Measurements from ENCODE around the gene CDHR3.

DNA sequence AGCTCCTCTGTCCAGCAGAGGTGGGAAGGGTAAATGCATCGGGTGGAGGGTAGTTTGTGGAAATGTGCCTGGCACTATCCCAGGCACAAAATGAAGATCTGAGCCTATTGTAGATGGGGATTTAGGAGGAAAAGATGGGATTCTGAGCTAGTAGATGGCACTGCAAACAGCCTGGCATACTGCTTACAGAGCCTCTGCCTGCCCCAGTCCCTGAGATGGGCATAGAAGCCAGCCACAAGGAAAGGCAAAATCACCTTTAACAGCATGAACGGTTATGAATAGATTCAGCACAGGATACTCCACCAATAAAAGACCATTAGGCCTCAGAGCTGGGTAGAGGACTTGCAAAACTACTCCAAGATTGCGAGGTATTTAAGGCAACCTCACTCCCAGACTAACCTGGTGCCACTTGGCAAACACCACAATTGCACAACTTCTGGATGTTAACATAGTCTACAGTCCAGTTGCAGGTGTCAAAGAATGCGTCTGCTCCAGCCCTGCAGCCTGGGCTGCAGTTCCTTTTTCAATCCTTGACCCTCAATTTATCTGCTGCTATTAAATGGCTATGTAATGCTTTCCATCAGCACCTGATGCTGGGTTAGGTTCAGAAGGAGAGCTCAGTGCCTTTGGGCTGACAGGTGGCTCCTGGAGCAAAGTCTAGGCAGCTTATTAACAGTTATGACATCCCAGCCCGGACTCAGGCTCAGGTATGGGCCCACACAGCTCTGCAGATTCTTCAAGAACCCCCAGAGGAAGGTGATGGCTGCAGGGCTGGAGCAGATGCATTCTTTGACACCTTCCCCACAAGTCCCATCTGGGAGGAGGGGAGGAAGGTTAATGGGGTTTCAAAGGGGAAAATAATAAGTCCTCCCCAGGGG, 34.0 kb downstream of the CDHR3 start:
- no peak for TF ChIP-seq EZH2 (IDR thresholded peaks at IDR 0.05)
- TF ChIP-seq POLR2AphosphoS5 (IDR thresholded peaks at IDR 0.05; ENCODE audit: borderline replicate concordance, low read depth, low read length) = no peak
